Hindlimb muscle (tissue), 1 donor: Measurements from ENCODE around the gene TMEM63C. TPM values are rescaled to one million over a fixed set of nuclear protein-coding genes. Genes with fewer than 3 reads are reported as not detected.
"Not testable (repeated sequence)": the region's sequence is repeated elsewhere in the genome, so short reads cannot be mapped to it uniquely, and the experiment has no call there.

Experiments
- DNase-seq: peaks from one replicate; pipeline ENCODE4 v3.0.0-alpha.2; 2013
- polyA plus RNA-seq: library from polyadenylated mRNA; unstranded; fragments of 120-200 nt; gene quantifications from one replicate; pipeline ENCODE4 v1.2.1, GENCODE V29; 2013; ENCODE audit not compliant: insufficient read length

TMEM63C gene
- polyA plus RNA-seq, 1 donor = 1.0 TPM

DNA sequence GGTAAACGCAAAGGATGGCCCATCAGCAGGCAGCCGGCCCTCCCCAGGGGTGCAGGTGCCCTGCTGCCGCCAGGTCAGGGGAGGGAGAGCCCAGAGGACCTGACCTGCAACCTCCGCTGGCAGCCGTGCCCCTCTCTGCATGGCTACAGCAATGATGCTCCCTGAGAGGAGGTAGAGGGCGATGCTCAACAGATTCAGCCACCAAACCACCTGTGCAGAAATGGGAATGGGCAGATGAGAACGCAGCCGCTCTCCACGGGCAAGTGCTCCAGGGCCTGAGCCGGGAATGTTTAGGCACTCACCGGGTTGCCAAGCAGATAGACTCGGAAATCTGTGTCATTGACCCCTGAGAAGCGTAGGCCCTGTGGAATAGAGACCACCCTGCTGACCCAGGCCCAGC, 98.1 kb downstream of the TMEM63C start:
- no peak for DNase-seq

DNA sequence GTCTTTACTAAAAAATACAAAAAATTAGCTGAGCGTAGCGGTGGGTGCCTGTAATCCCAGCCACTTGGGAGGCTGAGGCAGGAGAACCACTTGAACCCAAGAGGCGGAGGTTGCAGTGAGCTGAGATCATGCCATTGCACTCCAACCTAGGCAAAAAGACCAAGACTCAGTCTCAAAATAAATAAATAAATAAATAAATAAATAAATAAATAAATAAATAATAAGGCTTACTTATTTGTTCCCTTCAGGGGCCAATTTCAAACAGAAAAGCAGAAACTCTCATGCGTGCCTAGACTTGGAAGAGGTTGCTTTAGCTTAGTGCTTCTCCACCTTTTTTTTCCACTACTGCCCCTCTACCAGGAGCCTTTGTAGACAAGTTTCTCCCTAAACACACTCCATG, 99.3 kb downstream of the TMEM63C start:
- DNase-seq = not testable (repeated sequence)

DNA sequence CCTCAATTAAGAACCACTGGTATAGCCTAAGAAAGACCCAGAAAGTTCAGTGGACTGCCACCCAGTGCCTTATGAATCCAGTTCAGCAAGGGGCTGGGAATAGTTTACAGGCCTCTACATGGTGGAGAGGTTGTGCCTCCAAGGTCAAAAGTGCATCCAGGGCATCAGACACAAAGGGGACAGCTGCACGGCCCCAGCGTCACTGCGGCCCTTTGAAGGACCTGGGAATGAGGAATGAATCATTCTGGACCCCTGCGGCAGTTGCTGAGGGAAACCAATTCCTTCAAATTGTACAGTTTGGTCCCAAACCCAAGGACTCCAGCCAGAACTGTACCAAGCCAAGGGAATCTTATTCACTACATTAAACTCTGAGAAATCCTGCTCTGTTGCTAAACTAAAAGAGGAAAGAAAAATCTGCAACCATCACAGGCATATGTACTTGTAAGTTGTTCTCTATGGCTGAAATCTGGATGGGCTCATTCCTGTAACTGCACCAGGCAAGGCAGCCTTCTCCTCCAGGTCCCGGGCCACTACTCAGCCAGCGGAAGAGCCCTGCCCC, 100.3 kb downstream of the TMEM63C start:
- DNase-seq = no peak

DNA sequence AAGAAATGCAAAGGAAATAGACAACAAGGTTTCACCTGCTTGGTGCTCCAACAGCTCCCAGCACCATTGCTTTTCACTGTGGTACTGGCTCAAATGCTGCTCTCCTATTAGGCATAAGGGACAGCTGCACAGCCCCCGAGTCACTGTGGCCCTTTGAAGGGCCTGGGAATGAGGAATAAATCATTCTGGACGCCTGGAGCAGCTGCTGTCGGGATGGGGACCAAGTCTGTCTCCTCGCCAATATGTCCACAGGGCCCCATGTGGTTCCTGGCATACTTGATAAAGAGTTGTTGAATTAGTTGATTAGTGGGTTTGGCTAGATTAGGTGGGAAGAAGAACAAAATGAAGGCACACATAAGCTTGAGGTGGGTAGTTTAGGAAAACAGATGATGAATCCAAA, 102.5 kb downstream of the TMEM63C start:
- DNase-seq = no peak

DNA sequence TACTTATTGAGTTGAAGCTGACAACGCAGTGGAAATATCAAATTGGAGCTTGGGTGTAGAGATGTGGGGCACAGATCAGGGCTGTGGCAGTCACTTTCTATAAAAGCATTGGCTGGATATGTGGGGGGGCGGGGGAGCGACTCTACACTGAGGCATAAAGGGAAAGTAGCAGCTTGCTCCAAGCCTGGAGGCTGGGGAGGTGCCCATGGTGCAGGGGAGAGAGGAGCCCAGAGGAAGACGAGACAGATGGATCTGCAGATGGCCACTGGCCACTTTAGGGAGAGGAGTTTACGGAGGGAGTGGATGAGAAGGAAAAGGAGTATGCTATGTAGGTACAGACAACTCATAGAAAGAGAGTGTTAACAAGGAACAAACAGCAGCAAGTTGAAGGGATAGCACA, 102.9 kb downstream of the TMEM63C start:
- DNase-seq = no peak

DNA sequence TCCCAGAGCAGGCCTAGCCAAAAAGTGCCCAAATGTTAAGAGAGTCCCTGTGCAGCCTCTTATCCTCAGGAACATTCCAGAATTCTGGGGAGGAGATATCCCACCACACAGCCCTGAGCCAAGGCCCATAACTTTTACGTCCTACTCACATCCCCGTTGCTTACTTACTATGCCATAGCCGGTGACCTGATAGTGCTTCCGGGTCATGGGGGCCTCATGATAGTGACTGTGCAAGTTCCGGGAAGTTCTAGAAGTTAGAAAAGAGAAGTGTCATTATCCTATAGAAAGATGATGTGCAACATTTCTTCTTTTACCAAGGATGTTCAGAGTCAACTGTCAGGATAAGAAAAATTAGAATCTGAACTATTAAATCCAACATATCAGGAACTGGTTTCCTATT, 105.0 kb downstream of the TMEM63C start:
- no peak for DNase-seq

DNA sequence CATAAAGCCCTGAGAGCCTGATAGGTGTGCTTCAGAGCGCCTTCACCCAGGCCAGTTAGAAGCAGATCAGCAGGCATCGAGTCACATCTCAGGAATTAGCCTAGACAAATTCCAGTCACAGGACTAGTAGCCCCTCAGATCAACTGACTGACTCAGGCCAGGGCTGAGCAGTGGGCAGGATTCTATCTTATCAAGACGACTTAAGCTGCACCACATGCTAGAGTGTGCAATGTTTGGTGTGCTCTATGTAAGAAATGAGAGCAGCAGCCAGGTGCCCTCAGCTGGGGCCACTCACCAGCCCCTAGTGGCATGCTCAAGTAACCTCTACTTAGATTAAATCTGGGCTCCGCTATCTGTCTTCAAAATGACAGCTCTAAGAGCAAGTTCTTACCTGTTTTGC, 109.1 kb downstream of the TMEM63C start:
- no peak for DNase-seq

DNA sequence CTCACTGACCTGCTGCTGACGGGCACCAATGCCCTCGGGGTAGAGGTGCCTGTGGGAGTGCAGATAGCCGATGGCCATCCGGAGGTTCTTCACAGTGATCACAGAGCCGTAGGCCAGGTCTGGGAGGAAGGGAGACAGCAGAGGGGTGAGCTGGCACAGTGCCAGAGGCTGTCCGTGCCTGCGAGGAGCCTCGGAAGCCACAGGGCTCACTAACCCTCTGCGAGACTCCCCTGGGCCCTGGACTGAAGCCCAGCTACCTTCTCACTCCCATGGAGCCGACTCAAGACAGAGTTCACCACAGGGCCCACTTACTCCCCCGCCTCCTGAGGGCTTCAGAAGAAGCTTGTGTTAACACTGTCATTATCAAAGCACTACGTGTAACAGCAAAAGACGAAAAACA, 114.6 kb downstream of the TMEM63C start:
- no peak for DNase-seq

DNA sequence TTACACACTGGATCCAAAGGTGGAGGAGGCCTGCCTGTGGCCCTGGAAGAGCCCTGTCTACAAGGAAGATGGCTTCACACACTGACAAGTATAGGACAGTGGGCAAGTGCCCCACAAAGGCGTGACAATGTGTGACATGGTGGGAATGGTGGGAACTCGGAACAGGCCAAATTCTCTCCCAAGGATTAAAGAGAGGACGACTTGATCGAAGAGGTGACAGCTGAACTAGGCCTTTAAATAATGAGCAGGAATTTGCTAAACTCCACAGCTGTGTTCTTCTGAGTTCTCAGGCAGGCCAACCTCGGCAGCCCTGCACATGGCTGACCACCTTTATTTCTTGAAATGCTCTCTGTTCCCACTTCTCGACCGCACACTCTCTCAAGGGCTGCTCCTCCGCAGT, 115.3 kb downstream of the TMEM63C start:
- DNase-seq = no peak

DNA sequence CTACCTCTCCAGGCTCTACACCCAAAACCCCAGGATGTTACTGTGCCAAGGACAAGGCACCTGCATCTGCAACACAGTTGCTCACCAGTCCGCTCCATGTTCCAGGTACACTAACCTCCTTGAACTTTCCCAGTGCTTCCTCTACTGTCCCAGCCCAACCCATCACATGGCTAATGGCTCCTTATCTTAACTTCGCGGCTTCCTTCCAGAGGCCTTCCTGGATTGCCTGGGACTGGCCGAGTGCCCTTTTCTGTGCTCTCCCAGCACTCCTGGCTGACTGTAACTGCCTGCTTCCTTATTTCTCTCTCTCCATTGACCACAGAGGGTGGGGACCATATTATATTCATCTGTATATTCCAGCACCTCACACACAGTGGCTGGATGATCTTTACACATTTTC, 118.2 kb downstream of the TMEM63C start:
- DNase-seq = no peak

DNA sequence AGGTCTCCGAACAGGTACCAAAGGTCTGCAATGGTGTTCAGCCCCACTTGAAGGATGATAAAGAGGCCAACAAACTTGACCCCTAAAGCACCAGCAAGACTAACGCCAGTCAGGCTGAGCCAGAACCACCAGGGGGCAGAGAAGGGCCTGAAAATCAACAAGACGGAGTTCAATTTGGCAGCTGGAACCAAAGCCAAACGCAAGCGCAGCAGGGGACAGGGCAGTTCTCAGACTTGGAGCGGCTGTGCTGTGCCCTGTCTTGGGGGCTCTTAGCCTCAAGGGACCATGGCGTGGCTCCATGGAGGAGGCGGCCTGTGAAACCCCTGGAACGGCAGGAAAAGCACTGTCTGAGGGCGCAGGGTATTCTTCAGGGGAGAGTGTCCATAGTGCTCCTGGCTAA, 119.5 kb downstream of the TMEM63C start:
- peak; percentile 80 for DNase-seq

DNA sequence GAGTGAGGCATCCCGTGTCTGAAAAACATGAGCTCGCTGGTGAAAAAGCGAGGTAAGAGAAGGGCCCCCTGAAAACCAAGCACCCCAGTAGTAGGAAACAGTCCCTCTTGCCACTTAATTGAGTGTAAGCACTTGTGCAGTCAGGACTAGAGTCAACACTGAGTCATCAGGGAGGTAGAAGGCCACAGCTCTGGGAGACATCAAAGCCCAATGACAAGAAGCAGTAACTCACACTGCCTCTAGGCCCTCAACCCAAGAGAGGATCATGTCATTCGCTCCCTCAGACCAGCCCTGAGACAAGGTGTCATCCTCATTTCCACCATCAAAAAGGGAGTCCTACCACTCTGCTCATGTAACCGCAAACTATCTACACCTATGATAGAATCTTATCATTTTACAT, 121.3 kb downstream of the TMEM63C start:
- no peak for DNase-seq

DNA sequence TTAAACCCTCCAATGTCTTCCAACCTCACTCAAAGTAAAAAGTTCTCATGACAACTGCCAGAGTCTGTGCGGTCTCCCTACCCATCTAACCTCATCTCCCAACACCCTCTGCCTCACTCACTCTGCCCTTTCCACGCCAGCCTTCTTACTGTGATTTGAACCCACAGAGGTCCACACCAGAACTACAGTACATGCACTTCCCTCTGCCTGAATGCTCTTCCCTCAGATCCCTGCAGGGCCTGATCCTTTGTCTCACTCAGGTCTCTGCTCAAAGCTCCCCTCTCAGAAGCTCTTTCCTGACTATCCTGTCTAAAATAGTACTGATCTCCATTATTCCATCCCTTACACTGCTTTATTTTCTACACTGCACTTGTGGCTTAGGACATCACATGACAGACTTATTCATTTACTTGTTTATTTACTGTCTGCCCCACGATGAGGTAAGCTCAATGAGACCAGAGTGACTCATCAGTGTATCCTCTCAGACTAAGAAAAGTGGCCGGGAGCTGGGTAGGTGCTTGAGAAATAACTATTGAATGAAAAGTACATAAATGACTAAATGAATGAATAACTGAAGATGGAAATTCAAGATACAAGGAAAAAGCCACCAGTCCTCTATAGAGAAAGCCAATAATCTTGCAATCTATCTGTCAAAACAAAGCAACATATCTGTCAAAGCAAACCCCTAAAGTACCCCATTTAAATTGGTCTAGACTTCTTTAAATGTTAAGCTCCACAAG, 122.0 kb downstream of the TMEM63C start:
- DNase-seq = no peak

DNA sequence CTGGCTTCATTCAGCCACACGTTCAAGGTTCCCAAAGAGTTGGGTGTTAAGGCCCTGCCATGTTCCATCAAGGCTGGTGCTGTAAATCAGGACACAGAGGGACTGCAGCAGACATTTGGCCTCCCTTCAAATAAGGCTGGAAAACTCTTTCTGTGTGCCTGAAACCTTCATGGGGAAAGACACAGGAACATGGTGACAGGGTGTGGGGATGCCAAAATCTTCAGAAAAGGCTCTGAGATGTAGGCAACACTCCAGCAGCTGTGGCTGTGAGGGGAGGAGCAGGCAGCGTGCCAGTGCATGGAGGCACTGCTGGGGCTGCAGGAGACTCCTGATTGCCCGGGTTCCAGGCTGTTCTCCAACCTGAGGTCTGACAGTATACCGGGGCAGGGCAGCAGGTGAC, 124.1 kb downstream of the TMEM63C start:
- DNase-seq = no peak

DNA sequence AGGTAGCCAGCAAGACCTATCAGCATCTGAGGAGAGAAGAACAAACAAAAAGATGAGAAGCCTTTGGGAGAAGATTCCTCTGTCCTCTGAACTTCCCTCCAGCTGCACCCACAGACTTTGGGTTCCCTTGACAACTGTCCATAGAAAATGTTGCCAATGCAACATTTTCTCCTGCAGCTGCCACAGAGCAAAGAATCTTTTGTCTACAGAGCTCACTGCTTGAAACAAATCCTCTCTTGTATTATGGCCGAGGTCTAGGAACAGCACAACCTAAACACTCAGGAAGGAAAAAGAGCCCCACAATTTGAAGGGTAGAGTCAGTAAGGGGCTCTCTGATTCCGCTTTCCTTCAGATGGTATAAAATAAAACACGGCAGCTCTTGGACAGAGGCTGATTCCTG, 124.8 kb downstream of the TMEM63C start:
- no peak for DNase-seq

DNA sequence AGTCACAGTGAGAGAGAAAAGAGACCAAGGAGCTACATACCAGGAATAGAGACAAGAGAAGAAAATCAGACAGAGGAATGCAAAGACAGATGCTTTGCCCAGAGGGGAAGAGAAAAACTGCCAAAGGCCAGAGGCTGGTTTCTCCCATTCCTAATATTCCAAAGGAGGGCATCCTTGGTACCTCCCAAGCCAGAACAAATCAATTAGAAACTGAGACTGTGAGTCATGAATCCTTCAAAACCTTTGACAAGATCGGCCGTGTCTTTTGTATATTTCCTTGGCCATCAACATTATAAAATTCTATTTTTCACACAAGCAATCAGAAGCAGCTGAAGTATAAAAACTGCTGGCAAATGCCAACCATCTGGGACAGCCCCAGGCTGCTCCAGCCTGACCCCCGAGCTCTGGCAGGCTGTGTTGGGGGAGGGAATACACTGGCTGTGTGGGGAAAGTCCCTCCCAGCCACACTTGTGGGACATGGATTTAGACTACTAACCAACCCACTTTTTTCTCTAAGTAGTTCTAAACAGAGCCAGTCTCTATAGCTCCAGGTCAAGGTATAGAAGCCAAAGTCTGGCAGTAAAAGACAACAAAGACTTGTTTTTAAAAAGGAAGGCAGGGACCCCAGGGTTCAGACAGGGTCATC, 125.4 kb downstream of the TMEM63C start:
- no peak for DNase-seq

Other genes starting within 250 kb of the TMEM63C start
- gene IRF2BPL, start 153.1 kb upstream of the TMEM63C start, polyA plus RNA-seq = 26.9 TPM
- 21.3 TPM for gene CIPC, start 83.5 kb upstream of the TMEM63C start, polyA plus RNA-seq
- gene ZDHHC22, start 40.0 kb upstream of the TMEM63C start, polyA plus RNA-seq = 0.30 TPM
- not detected for gene NGB, start 89.4 kb downstream of the TMEM63C start, polyA plus RNA-seq
- gene POMT2, start 139.1 kb downstream of the TMEM63C start, polyA plus RNA-seq = 22.8 TPM
- gene GSTZ1, start 139.2 kb downstream of the TMEM63C start, polyA plus RNA-seq = 26.2 TPM
- gene TMED8, start 195.3 kb downstream of the TMEM63C start, polyA plus RNA-seq = 5.4 TPM
- 0.35 TPM for gene SAMD15, start 195.6 kb downstream of the TMEM63C start, polyA plus RNA-seq
- gene NOXRED1, start 241.7 kb downstream of the TMEM63C start, polyA plus RNA-seq = 0.48 TPM